D721Med (cell line): ENCODE results near the gene AREG.

Experiments used
- DNase-seq: peaks from one replicate; pipeline ENCODE4 v3.0.0; 2011; ENCODE audit warnings: low spot score; ENCODE audit not compliant: insufficient read length
- FAIRE-seq: peaks from 2 replicates; lab custom pipeline; 2011; peaks lifted over from hg19 to GRCh38; lab: Jason Lieb, UNC
- CTCF ChIP-seq: IDR thresholded peaks from 2 replicates; pipeline ENCODE4 v1.5.1; 2012; ENCODE audit warnings: mild to moderate bottlenecking, control low read depth; ENCODE audit not compliant: insufficient read depth; ENCODE audit errors: missing control alignments

The AREG gene

DNA sequence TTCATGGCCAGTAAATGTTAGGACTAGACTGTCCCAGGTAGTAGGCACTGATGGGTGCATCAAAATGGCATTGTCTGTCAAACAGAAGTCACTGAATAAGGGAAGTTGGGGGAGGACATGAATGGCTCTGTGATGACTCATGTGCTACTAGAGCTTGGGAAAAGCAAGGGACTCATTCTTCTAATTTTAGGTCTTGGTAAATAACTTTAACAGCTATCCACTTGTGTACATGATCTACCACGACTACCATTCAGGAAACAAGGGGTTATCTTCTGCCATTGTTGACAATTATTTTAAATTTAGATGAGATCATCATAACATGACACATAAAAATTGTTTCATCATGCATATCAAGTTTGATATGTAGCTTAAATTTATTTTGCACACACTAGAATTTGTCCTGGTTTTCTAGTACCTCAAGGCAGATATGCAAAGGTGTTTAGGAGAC lies 6.3 kb downstream of the AREG start:
- no peak for FAIRE-seq
- no peak for DNase-seq
- TF ChIP-seq CTCF = no peak

GRCh38 chr4:74453037-74453635 lies 8.2 kb downstream of the AREG start:
- no peak for TF ChIP-seq CTCF
- no peak for FAIRE-seq
- no peak for DNase-seq

DNA sequence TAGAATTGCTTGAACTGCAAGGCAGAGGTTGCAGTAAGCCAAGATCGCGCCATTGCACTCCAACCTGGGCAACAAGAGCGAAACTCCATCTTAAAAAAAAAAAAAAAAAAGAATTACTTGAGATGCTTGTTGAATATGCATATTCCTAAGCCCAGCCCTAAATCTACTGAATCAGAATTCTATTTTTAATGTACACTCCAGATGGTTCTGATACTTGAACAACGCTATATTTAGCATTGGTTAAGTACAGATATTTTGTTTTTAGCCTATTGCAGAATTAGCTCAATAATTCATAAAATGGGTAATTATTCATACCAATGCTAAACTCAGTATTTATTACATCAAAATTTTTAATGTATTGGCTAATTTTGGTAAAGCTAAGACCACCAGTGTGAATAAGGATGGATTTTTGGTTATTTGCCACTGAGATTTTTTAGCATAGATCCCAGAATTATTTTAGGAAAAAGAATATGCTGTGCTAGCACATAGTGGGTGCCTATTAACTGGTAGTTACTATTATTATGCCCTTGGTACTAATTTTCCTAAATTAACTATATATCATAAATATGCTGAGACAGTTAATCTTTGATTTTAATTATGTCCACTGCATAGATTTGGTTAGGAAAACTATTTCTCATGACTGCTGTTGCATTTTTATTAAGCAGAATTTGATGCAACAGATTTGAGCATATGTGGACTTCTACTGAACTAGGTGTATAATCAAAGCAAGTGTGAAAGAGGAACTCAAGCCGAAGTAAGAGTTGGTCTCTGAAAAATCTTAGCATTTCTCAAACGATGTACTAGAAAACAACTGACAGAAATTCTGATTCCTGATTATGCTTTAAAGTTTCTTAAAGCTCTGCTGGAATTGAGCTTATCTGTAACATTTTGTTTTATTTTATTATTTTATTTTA lies 9.2 kb downstream of the AREG start:
- no peak for TF ChIP-seq CTCF
- DNase-seq (no peak), FAIRE-seq (no peak)

DNA sequence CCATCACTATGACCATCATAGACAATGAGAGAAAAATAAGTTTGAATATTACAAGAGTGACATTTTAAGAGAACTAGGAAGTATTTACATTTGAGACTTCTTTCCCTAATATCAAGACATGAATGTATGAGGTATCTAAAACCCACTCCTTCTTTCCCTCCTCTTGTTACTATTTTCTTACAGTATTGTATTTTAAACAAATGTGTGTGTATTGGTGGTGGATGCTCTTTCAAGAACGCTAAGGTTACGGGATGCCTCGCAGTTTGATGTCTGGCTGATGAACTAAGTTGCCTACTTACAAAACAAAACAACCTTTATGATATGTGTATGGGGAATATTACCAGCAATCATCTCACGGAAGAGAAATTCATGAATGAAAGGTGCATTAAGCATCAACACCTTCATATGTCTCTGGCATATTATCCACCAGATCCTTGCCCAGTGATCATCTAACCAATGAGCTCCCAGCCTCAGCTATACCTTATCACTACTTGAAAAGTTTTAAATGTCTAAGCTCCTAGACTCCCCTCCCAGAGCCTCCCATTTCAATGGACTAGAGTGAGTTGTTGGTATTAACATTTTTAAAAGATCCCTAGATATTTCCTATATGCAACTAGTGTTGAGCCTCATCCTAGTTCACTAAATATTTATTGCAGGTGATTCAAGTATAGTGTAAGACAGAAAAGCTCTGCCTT lies 10.6 kb downstream of the AREG start:
- DNase-seq (no peak), FAIRE-seq (no peak)
- no peak for TF ChIP-seq CTCF

DNA sequence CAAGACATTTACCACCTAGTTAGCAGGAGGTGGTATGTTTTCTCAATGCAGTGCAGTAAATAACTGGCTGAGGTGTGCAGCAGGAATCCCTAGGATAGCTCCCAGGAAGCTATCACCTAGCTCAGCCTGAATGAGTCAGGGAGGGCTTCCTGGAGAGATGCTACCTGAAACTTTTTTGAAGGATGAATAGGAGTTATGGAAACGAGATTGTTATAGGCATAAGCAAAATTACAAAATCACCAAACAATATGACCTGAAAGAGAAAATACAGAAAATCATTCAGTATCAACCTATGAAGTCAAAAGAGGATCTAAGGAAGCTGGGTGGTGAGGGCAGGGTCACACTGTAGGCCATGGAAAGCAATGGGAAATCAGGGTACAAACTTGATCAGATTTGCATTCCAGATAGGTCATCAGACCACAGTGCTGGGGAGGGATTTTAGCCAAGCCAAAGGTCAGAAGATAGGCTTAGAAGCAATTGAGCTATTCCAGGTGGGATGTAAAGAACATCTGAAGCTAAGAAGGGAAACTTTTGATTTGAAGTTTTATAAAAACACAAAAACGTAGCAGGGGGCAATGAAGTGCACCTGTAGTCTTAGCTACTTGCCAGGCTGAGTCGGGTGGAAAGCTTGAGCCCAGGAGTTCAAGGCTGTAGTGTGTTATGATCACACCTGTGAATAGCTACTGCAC lies 11.3 kb downstream of the AREG start:
- TF ChIP-seq CTCF = no peak
- FAIRE-seq (no peak), DNase-seq (no peak)

DNA sequence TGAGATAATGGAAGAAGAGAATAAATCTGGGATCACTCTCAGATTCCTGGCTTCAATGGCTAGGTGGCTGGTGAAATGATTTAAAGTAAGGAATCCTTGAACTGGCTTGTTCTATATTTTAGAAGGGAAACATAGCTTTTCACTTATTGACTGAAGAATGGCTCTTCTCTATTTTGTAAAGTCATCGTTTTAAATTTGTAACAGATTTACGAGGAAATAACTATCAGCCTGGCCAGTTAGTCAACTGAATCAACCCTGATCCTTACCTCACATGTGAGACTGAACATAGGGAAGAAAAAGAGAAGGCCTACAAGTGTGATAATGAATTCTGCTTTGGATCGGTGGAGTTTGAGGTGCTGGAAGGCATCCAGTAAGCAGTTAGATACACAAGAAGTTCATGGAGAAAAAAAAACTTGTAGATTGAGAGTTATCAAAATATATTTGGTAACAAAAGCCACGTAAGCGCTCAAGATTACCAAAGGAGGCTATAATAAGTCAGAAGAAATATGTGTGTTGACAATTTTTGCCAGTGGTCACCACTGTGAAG lies 12.0 kb downstream of the AREG start:
- FAIRE-seq = no peak
- no peak for TF ChIP-seq CTCF
- DNase-seq = no peak
